IPS-18a (cell line): Measurements from ENCODE around the gene EXOC1L.

Experiments used
- H3K27ac ChIP-seq: one replicate; pipeline ENCODE4 v1.5.1; 2013; ENCODE audit warnings: low read length
- H3K27me3 ChIP-seq: one replicate; pipeline ENCODE4 v1.6.1; 2013; ENCODE audit warnings: mild to moderate bottlenecking, low read length; ENCODE audit not compliant: control insufficient read depth, insufficient read depth
- H3K36me3 ChIP-seq: one replicate; pipeline ENCODE4 v1.6.1; 2013; ENCODE audit warnings: low read depth, low read length; ENCODE audit not compliant: control insufficient read depth
- H3K4me1 ChIP-seq: one replicate; pipeline ENCODE4 v1.6.1; 2013; ENCODE audit warnings: low read depth, low read length; ENCODE audit not compliant: control insufficient read depth
- H3K4me3 ChIP-seq: one replicate; pipeline ENCODE4 v1.5.1; 2013; ENCODE audit warnings: low read length
- H3K9ac ChIP-seq: one replicate; pipeline ENCODE4 v1.6.1; 2013; ENCODE audit warnings: mild to moderate bottlenecking, low read length, moderate library complexity
- H3K9me3 ChIP-seq: one replicate; pipeline ENCODE4 v1.6.1; 2013; ENCODE audit warnings: low read depth, low read length; ENCODE audit not compliant: control insufficient read depth

The EXOC1L gene

DNA sequence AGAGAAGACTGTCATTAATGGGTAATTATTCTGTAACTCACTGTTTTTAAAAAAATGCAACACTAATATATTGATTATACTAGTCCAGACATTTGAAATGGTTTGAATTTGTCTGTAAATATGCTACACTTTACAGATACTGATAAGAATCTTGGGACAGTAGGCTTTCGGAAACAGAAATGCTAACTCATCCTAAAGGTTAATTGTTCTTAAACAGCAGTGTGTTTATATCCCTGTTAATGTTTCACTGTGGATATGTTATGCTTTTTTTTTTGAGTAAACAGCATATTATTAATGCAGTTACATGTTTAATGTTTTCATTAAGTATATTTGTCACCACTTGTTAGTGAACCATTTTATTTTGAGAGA lies 65.2 kb downstream of the EXOC1L start:
- H3K4me1 ChIP-seq, result no peaks in the 10 kb centered on the region
- H3K4me3 ChIP-seq, result no peak overlapping the region
- H3K9me3 ChIP-seq, result no peaks in the 10 kb centered on the region
- H3K27ac ChIP-seq, result no peak overlapping the region
- no peak overlapping the region for H3K9ac ChIP-seq
- peaks cover 5% of the 10 kb centered on the region for H3K36me3 ChIP-seq
- H3K27me3 ChIP-seq, result no peaks in the 10 kb centered on the region
